ENCODE data around the gene LIG4.

Gene LIG4

GRCh38 chr13:108194435-108194936, 20.9 kb downstream of the LIG4 start:
- in situ Hi-C loops (cut with MboI; ENCODE audit: low sequenced_read_pairs): no loop called here

GRCh38 chr13:108193806-108194205, 21.5 kb downstream of the LIG4 start:
- in situ Hi-C loops (cut with MboI; ENCODE audit: low sequenced_read_pairs): no loop called here

- in situ Hi-C loops (cut with MboI; ENCODE audit: low sequenced_read_pairs): no loop called here
Measured at GRCh38 chr13:108190897-108191296, 24.4 kb downstream of the LIG4 start.

DNA sequence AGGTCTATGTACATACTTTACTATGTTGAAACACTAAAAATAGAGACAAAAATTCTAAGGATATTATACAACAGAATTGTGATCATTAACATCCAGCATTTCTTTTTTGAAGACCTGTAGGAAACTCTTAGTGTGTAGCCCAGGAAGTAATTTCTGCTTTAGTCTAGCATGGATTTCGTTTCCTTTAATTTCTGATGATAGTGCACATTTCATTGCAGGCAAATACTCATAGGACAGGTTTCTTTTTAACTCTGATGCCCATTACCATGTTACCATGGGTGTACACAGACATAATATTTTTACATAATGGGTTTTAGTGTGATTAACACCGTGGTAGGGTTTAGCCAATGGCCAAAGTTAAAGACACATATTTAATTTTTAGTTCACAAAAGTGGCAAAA, 27.1 kb downstream of the LIG4 start:
- in situ Hi-C loops (cut with MboI; ENCODE audit: low sequenced_read_pairs): no loop called here

GRCh38 chr13:108185223-108185622, 30.1 kb downstream of the LIG4 start:
- in situ Hi-C loops (cut with MboI; ENCODE audit: low sequenced_read_pairs): no loop called here

DNA sequence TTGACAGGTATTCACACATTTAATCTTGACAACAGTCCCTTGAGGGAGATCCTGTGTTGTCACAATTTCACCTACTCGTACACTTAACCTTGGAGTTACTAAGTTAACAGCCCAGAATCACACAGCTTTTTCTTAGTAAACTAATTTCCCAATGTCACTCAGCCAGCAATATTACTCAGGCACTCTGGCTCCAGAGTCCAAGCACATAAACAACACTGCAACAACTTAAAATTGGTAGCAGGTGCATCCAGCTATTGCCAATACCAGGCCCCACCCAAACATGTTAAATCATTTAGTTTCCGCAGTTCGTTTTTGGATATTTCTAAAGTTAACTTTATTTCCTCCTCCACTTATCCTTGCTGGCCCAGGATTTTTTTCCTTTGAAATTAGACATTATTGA, 32.7 kb downstream of the LIG4 start:
- in situ Hi-C loops (cut with MboI; ENCODE audit: low sequenced_read_pairs): no loop called here

DNA sequence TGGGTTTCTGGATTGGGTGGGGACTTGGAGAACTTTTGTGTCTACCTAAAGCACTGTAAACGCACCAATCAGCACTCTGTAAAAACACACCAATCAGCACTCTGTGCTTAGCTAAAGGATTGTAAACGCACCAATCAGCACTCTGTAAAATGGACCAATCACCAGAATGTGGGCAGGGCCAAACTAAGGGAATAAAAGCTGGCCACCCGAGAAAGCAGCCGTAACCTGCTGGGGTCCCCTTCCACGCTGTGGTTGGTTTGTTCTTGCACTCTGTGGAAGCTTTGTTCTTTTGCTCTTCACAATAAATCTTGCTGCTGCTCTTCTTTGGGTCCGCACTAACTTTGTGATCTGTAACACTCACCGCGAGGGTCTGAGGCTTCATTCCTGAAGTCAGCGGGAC, 37.3 kb downstream of the LIG4 start:
- in situ Hi-C loops (cut with MboI; ENCODE audit: low sequenced_read_pairs): no loop called here

DNA sequence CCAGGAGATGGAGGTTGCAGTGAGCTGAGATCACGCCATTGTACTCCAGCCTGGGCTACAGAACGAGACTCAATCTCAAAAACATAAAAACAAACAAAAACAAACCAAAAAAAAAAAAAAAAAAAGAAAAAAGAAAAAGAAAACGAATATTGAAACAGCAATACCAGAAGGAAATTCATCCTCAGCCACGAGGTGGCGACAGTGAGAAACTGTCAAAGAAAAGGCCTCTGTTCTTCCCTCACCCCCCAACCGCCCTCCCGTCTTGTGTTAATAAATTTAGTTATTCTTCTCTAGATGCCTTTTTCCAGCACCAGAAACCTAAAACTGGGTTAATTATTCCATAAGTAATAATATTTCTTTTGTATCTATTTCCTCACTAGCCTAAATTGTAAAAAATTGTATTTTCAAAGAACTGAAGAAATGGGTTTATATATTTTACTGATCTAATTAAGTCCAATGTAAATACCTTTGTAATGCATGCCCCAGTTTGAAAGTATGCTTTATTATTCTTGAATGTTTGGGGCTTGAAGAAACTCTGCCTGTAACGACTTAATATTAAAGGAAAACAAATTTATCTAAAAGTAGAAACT, 38.6 kb downstream of the LIG4 start:
- in situ Hi-C loops (cut with MboI; ENCODE audit: low sequenced_read_pairs): no loop called here

DNA sequence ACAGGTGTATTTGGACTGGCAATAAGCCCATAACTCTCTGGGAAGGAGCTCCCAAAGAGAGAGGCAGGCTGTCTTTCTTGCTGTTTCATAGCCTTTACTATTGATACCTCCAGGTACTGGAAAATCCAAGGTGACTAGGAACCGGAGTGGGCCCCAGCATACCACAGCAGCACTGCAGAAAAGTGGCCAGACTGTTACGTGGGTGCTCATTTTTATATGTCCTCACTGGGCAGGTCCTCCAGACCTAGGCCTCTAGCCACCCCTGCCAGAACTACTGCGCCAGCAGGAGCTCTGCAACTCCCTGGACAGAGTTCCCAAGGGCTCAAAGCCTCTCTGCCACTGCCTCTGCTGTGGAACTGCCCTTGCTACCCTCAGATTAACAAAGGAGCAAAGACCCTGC, 46.4 kb downstream of the LIG4 start:
- in situ Hi-C loops (cut with MboI; ENCODE audit: low sequenced_read_pairs): no loop called here

DNA sequence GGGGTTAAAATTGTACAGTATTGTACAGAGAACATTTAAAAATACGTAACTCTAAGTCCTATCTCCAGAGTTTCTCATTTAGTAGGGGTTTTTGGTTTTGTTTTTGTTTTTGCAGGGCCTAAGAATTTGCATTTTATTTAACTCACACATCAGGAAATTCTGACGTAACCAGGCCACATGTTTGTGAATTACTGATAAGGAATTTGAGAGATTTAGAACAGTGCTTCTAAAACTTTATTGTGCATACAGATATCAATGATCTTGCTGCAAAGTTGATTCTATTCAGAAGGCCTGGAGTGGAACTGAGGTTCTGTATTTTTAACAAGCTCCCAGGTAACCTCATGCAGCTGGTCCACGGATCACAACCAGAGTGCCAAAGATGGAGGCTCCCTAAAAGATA, 49.3 kb downstream of the LIG4 start:
- in situ Hi-C loops (cut with MboI; ENCODE audit: low sequenced_read_pairs): no loop called here

DNA sequence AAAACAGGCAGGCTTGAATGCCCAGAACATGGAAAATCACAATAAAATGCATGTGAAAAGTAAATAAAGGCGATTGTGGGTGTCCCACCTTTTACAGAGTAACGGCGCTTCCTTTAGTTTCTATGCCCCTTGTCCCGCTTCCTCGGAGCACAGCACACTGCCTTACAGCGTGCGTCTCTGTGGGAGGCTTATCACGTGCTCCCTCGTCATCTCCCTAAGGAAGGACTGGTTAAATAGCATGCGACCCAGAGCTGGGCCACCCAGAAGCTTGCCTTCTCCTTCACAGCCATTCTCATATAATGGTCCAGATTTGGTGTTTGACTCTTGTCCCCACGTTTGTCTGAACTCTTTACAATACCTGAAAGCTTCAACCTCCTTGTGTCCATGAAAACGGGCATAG, 56.6 kb downstream of the LIG4 start:
- in situ Hi-C loops (cut with MboI; ENCODE audit: low sequenced_read_pairs): no loop called here

Measured in HL-60/S4 treated with retinoic acid at 250 ng/mL for 4 days and 3 days (cell line).